Measurements from ENCODE around the gene PID1.
"Not testable (repeated sequence)": the region's sequence is repeated elsewhere in the genome, so short reads cannot be mapped to it uniquely, and the experiment has no call there.

Gene PID1

GRCh38 chr2:229206548-229206947 lies 64.5 kb downstream of the PID1 start:
- peak; percentile 87 for DNase-seq

- DNase-seq: no peak
Measured at GRCh38 chr2:229205704-229206103, 65.4 kb downstream of the PID1 start.

GRCh38 chr2:229202646-229203045 lies 68.4 kb downstream of the PID1 start:
- DNase-seq: no peak

- no peak for DNase-seq
Measured at GRCh38 chr2:229201521-229201920, 69.6 kb downstream of the PID1 start.

- DNase-seq: no peak
Measured at GRCh38 chr2:229199267-229199666, 71.8 kb downstream of the PID1 start.

- DNase-seq: no peak
Measured at GRCh38 chr2:229196448-229196847, 74.6 kb downstream of the PID1 start.

GRCh38 chr2:229195346-229195947 lies 75.6 kb downstream of the PID1 start:
- no peak for DNase-seq

- DNase-seq: no peak
Measured at GRCh38 chr2:229193281-229193680, 77.8 kb downstream of the PID1 start.

GRCh38 chr2:229191413-229191812 lies 79.7 kb downstream of the PID1 start:
- DNase-seq: no peak

- DNase-seq: not testable (repeated sequence)
Measured at GRCh38 chr2:229187123-229187522, 84.0 kb downstream of the PID1 start.

GRCh38 chr2:229181641-229182040 lies 89.4 kb downstream of the PID1 start:
- DNase-seq: no peak

GRCh38 chr2:229180658-229181057 lies 90.4 kb downstream of the PID1 start:
- DNase-seq: no peak

- DNase-seq: peak; percentile 52
Measured at GRCh38 chr2:229179628-229180027, 91.5 kb downstream of the PID1 start.

- DNase-seq: no peak
Measured at GRCh38 chr2:229178706-229179105, 92.4 kb downstream of the PID1 start.

- DNase-seq: no peak
Measured at GRCh38 chr2:229178117-229178516, 93.0 kb downstream of the PID1 start.

- no peak for DNase-seq
Measured at GRCh38 chr2:229176136-229176535, 95.0 kb downstream of the PID1 start.

- no peak for DNase-seq
Measured at GRCh38 chr2:229175497-229175863, 95.6 kb downstream of the PID1 start.

GRCh38 chr2:229174794-229175496 lies 96.1 kb downstream of the PID1 start:
- no peak for DNase-seq

GRCh38 chr2:229173825-229174359 lies 97.2 kb downstream of the PID1 start:
- DNase-seq: no peak

GRCh38 chr2:229170916-229171315 lies 100.2 kb downstream of the PID1 start:
- DNase-seq: no peak

- DNase-seq: no peak
Measured at GRCh38 chr2:229170171-229170570, 100.9 kb downstream of the PID1 start.

- no peak for DNase-seq
Measured at GRCh38 chr2:229169751-229170150, 101.3 kb downstream of the PID1 start.

GRCh38 chr2:229164545-229165249 lies 106.4 kb downstream of the PID1 start:
- no peak for DNase-seq

GRCh38 chr2:229163893-229164292 lies 107.2 kb downstream of the PID1 start:
- no peak for DNase-seq
